GM19467 (cell line): ENCODE data around the gene EXOC3L1.

Source experiments
- ATAC-seq: cut with Tn5 transposase; IDR thresholded peaks from one replicate; pipeline ENCODE4 v1.9.1; 2021; ENCODE audit warnings: mild to moderate bottlenecking, moderate library complexity; ENCODE audit not compliant: unreplicated experiment

The EXOC3L1 gene

DNA sequence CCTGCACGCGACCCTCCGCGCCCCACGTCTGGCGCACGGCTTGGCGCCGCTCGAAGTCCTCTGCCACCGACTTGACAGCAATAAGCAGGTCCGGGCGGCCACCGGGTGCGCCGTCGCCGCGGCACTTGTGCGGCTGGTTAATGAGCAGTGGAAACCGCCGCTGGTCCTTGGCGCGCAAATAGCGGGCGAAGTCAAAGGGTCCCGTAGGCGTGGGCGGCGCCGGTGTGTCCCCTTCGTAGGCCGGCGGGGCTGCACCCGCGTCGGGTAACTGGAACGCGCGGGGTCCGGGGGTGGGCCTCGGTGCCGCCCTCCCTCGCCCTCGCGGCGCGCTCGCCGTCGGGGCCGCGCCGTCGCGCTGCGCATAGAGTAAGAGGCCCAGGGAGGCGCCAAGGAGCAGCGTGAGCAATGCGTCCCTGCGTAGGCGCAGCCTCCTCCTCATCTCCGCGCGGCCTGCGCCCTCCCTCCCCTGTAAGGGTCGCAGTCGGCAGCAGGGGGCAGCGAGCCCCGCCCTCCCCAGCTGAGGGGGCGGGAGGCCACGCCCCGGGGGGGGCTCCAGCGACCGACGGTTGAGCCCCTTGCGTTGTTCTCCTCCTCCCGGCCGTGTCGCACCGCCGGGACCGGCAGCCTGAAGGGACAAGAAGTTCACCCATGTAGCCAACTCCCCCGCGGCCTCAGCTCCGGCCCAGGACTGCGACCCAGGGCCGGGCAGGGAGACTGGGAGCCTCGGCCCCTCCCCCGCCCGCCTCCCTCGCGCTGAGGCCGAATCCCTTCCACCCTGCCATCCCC, 39.7 kb downstream of the EXOC3L1 start:
- ATAC-seq: no peak

DNA sequence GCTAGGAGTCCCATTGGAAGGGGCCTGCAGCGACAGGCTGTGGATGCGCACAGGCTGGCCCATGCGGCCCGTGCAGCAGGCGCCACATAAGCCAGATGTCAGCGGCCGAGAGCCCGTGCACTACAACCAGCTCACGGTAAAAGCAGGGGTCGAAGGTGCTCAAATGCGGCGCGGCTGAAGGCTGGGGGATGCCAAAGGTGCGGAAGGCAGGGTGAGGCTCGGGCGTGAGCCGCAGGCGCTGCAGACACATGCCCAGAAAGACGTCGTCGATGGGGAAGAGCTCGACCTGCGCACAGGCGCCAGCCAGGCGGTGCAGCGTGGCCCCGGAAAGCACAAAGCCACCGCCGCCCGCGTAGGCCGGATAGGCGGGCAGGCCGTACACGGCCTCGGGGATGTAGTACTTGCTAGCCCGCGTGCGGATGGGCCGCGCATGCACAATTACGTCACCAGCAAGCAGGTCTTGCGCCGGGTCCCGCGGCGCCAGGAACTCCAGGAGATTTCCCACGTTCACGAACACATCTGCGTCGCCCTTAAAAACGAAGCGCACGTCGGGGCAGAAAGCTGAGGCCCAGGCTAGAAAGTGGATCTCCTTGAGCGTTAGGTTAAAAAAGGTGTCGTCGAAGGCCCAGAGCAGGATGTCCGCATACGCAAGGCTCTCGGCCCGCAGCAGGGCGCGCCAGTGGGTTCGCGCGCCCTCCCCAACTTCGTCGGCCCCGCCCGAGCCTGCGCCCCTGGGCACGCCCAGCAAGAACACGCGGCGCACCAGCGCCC, 40.5 kb downstream of the EXOC3L1 start:
- ATAC-seq: no peak

DNA sequence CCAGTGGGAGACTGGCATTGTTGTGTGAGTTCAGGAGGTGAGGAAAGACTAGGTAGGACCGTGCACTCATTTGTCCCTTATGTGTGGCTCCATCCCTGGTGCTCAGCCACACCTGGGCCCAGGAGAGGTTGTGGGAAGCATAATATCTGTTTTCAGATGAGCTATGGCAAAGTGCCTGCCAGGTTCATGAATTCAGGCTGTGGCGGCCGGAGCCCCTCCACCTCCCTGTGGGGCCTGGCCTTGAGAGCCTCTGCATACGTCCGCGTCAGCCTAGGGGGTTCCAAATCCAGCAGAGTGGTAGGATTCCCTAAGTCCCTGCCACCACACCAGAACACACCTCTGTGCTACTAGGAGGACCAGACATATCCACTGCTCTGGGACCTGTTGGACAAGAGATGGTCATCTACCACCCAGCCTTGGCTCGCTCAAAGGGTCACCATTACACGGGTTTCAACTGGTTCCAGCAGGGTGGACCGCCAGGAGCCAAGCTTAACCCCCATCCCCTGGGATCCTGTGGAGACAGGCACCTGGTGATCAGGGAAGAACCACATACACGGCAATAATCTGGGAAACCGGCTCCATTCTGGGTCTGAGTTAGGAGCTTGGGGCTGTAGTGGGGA, 41.2 kb downstream of the EXOC3L1 start:
- no peak for ATAC-seq

DNA sequence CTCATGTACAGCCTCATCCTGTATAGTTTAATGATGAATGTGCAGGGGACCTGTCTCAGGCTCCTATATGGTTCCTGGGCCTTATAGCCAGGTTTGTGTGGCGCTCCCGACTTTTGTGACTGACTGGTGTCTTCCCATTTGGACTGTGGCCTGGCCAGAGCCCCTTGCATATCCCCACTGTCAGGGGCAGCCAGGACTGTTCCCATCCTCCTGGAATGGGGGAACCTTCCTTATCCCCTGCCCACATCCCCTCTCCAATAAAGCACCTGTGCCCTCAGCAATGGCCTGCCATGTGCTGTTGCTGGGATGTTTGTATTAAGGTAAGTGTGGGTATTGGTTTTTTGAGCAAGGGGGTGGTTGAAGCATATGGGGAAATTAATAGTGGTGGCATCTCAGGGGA, 41.7 kb downstream of the EXOC3L1 start:
- no peak for ATAC-seq

DNA sequence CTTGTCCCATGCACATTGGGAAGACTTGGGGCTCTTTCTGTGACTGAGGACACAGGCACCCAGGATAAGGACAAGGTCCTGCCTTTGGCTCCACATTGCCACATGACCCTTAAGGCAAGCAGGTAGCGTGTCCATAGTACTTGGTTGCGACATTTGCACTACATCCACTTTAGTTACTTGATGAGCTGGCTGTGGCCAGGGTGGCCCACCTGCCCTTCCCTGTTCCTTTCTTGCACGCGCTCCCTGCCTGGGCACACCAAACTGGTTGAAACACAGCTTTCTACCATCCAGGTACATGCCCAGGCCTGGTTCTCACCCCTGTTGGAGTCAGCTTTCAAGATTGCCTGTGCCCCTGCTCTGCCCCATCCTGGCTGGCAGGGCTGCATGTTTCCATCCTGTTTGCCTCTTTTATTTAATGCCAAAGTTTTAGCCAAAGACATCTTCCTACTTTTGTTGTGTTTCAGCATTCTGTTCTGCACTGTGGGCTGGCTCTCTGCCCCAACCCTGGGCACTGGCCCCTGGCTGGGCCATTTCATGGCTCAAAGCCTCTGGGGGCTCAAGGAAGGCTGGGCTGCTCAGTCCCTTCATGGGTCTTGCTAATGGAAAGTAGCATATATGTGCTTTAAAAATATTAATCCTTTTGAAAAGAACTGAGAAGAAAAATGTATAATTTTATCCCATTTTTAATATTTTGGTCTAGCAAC, 42.3 kb downstream of the EXOC3L1 start:
- no peak for ATAC-seq

DNA sequence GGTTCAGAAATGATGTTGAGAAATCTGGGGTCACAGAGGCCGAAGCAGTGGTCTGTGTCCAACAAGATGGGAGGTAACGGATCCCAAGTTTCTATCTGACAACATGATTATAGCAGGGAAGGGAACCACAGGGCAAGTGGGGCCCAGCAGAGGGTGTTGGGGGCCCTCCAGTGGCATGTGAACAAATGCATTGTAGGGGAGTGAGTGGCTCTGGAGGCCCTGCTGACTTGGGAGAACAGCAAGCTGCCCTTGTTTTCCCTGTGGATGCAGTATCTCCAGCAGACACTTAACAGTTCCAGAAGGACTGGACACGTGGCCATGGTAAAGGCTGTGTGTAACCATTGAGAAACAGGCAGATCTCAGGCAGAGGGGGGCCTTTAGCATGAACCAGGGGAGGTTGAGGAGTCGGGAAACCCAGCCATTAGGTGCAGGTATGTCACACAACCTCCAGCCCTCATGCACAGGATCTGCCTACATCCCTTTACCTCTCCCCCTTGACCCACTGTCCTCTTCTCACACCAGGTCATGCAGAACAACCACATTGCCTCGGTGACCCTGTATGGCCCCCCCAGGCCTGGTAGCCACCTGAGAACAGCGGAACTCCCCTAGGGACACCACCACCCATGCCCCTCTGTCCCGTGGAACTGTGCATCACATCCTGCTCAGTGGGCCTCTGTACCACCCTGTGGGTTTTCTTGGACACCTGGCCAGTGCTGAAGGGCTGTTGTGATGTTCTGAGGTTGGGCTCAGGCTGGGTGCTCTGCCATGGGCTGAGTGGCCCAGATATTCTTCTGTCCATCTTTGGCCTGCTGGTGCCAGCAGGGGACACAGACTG, 43.2 kb downstream of the EXOC3L1 start:
- no peak for ATAC-seq

DNA sequence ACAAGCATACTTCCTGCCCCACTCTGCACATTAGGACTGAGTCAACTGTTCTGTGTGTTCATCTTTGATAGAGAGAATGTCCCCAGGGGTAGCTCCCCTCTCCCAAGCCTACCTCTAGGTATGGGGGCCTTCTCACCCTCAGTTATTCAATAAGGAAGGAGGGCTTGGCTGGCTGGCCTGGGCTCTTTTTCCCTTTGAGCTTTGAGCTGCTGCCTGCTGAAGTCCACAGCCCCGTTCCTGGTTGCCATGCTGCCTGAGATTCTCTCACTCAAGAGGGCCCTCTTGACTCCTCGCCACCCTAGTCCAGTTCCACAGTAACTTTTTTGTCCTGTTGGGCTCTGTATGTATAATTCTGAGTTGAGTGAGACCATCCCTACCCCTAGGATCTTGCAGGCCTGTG, 44.2 kb downstream of the EXOC3L1 start:
- no peak for ATAC-seq

DNA sequence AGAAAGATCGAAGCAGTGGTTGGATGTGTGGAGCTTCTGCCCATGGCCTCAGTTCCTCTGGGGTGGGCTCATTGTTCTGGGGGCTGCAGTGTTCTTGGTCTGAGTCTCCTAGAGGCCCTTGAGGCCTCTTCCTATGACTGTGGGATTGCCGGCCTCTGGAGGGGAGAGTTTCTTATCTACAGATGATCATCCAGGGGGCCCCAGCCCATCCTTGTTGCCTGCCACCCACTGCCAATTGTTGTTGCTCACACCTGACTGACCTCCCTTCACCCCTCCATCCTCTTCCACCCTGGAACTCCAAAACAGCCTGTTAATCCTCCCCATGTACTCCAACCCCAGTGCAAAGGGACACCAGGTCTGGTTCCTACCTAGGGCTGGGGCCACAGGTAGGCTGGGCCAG, 45.0 kb downstream of the EXOC3L1 start:
- no peak for ATAC-seq

DNA sequence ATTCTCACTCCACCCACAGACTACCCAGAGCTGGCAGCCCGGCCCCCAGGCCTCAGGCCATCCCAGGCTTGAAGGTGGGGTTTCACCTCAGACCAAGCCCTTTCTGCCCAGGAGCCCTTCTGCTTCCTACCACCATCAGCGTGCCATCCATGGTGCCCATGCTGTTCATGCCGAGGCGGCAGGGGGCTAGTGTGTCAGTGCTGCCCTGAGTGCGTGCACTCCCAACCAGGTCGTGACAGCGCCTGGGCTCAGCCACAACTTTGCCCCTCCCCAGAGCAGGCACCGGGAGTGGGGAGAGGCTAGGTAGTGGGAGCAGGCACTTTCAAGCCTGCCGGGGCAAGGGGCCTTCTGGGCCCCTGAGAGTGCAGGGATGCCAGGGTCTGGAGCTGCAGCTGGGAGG, 47.6 kb downstream of the EXOC3L1 start:
- ATAC-seq: no peak

DNA sequence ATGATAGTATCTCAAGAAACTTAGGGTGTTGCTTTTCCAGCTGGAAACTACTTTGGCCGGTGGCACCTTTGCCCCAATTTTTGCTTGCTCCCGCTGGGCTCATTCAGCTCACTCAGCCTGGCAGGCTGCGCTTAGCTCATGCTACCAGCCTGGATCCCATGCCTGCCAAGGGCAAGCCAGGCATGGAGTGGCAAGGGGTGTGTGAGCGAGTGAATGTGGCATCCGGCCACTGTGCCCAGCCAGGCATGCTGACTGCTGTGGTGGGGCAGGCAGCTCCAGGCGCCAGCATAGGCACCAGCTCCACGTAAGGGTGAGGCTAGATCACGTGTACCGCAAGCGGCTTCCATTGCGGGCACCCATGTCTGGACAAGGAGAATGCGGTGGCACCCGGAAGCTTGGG, 48.5 kb downstream of the EXOC3L1 start:
- no peak for ATAC-seq

DNA sequence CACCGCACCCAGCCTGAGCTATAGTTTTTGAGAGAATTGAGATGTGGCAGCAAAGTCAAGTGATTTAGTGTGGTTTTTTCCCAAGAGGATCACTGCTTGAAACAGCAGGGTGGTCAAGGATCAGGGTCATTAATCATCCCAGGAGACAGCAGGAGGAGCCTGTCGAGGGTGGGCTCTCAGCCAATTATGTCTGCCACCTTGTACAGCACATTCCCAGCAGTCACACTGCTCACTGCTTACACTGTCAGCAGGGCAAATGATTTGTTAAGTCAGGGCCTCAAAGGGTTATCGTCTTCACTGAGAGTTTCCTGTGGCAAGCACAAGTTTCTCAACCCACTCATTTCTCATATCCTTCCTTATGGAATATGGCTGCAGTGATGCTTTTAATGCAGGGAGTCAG, 52.3 kb downstream of the EXOC3L1 start:
- no peak for ATAC-seq
